KMS-11 (cell line): ENCODE results near the gene CIP2A.
A peak's percentile ranks its signal among the peaks of the same experiment; 100 is the strongest.

Source experiments
- H2AFZ ChIP-seq: fragments of 200-600 bp; sonication (generic); 2 replicates; pipeline ENCODE4 v1.6.1; 2016; ENCODE audit warnings: antibody characterized with exemption, mixed run types, low read depth
- H3K27ac ChIP-seq: fragments of 200-600 bp; sonication (generic); 2 replicates; pipeline ENCODE4 v1.6.1; 2016; ENCODE audit warnings: mild to moderate bottlenecking, mixed run types
- H3K27me3 ChIP-seq: fragments of 200-600 bp; sonication (generic); 2 replicates; pipeline ENCODE4 v1.6.1; 2017; ENCODE audit warnings: mild to moderate bottlenecking, low read depth, mixed run types, moderate library complexity; ENCODE audit not compliant: insufficient read depth
- H3K36me3 ChIP-seq: fragments of 200-600 bp; sonication (generic); 2 replicates; pipeline ENCODE4 v1.6.1; 2017; ENCODE audit warnings: mild to moderate bottlenecking, mixed run types; ENCODE audit not compliant: insufficient read depth
- H3K4me1 ChIP-seq: fragments of 200-600 bp; sonication (generic); 2 replicates; pipeline ENCODE4 v1.6.1; 2016; ENCODE audit warnings: mild to moderate bottlenecking, low read depth, mixed run types; ENCODE audit not compliant: poor library complexity, severe bottlenecking
- H3K4me2 ChIP-seq: fragments of 200-600 bp; sonication (generic); 2 replicates; pipeline ENCODE4 v1.7.0; 2016; ENCODE audit warnings: mild to moderate bottlenecking, mixed run types
- H3K4me3 ChIP-seq: fragments of 200-600 bp; sonication (generic); IDR thresholded peaks from 2 replicates; pipeline ENCODE4 v1.6.1; 2017; ENCODE audit warnings: low read depth, low read length, mixed read lengths; ENCODE audit not compliant: insufficient read depth
- H3K79me2 ChIP-seq: fragments of 200-600 bp; sonication (generic); 2 replicates; pipeline ENCODE4 v1.6.1; 2016; ENCODE audit warnings: low read depth, mixed run types; ENCODE audit not compliant: insufficient read depth
- H3K9ac ChIP-seq: fragments of 200-600 bp; sonication (generic); 2 replicates; pipeline ENCODE4 v1.6.1; 2016; ENCODE audit warnings: mild to moderate bottlenecking, mixed run types
- H4K20me1 ChIP-seq: fragments of 200-600 bp; sonication (generic); 2 replicates; pipeline ENCODE4 v1.6.1; 2016; ENCODE audit warnings: mild to moderate bottlenecking, mixed run types; ENCODE audit not compliant: insufficient read depth
- CTCF ChIP-seq: fragments of 200-600 bp; sonication (generic); conservative IDR thresholded peaks from 2 replicates; pipeline ENCODE4 v1.6.1; 2017; ENCODE audit warnings: low read depth, mild to moderate bottlenecking, antibody characterized with exemption, low read length, moderate library complexity, mixed read lengths

Gene CIP2A

GRCh38 chr3:108554229-108554628, 35.0 kb downstream of the CIP2A start:
- Histone ChIP-seq H3K36me3 (no peaks in the 10 kb centered on the region), H3K4me1 (no peaks in the 10 kb centered on the region), H3K27ac (no peak overlapping the region), H4K20me1 (0 out of 2 replicates have a peak, but pooled peaks cover 4% of the 10 kb centered on the region), H3K27me3 (no peaks in the 10 kb centered on the region), H2AFZ (no peak overlapping the region), H3K79me2 (no peaks in the 10 kb centered on the region), H3K4me3 (no peak overlapping the region), H3K9ac (no peak overlapping the region), H3K4me2 (no peak overlapping the region)
- no peak for TF ChIP-seq CTCF

GRCh38 chr3:108552267-108553159, 36.7 kb downstream of the CIP2A start:
- 0 out of 2 replicates have a peak, but pooled peaks cover 4% of the 10 kb centered on the region for H4K20me1 ChIP-seq
- TF ChIP-seq CTCF = peak; percentile 74
- no peak overlapping the region for H3K4me3 ChIP-seq
- no peaks in the 10 kb centered on the region for H3K27me3 ChIP-seq
- no peak overlapping the region for H3K9ac ChIP-seq
- no peaks in the 10 kb centered on the region for H3K36me3 ChIP-seq
- no peaks in the 10 kb centered on the region for H3K4me1 ChIP-seq
- no peaks in the 10 kb centered on the region for H3K79me2 ChIP-seq
- no peak overlapping the region for H3K27ac ChIP-seq
- H3K4me2 ChIP-seq = no peak overlapping the region
- no peak overlapping the region for H2AFZ ChIP-seq

DNA sequence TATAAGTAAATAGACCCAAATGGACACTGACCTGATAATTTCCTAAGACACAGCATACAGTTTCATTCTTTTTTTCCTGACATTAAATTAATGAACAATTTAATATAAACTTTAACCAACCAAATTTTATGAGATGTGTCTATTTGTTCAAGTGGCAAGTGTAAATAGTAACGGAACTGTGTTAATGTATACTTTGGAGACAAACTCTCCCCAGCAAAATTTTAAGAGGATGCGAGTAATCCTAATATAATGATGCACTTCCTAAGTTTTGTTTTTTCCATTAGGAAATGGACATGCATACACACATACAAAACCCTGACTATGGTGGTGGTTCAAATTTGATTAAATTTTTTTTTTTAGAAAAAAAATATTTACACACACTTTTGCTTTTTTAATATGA, 40.4 kb downstream of the CIP2A start:
- H3K79me2 ChIP-seq = no peaks in the 10 kb centered on the region
- no peak overlapping the region for H3K4me2 ChIP-seq
- H3K27me3 ChIP-seq = no peaks in the 10 kb centered on the region
- no peak overlapping the region for H3K27ac ChIP-seq
- H3K9ac ChIP-seq = no peak overlapping the region
- no peaks in the 10 kb centered on the region for H3K4me1 ChIP-seq
- TF ChIP-seq CTCF = no peak
- no peaks in the 10 kb centered on the region for H3K36me3 ChIP-seq
- H4K20me1 ChIP-seq = 0 out of 2 replicates have a peak, but pooled peaks cover 4% of the 10 kb centered on the region
- no peak overlapping the region for H2AFZ ChIP-seq
- H3K4me3 ChIP-seq = no peak overlapping the region

- Histone ChIP-seq H3K9ac (no peak overlapping the region), H3K79me2 (no peaks in the 10 kb centered on the region), H3K27ac (no peak overlapping the region), H3K36me3 (no peaks in the 10 kb centered on the region), H4K20me1 (0 out of 2 replicates have a peak, but pooled peaks cover 4% of the 10 kb centered on the region), H3K27me3 (no peaks in the 10 kb centered on the region), H3K4me1 (no peaks in the 10 kb centered on the region), H3K4me2 (no peak overlapping the region), H3K4me3 (no peak overlapping the region), H2AFZ (no peak overlapping the region)
- no peak for TF ChIP-seq CTCF
These were observed 40.9 kb downstream of the CIP2A start for GRCh38 chr3:108548304-108548703.
